ACC112 (cell line): Measurements from ENCODE around the gene HUNK.

Experiments used
- H2AFZ ChIP-seq: fragments of 200-600 bp; sonication (generic); one replicate; pipeline ENCODE4 v1.6.0; 2017; ENCODE audit warnings: antibody characterized with exemption, low read length; ENCODE audit not compliant: unreplicated experiment
- H3K27ac ChIP-seq: fragments of 200-600 bp; sonication (generic); 2 replicates; pipeline ENCODE4 v1.5.1; 2014; ENCODE audit warnings: low read depth, mild to moderate bottlenecking, antibody characterized with exemption, low read length, moderate library complexity
- H3K27me3 ChIP-seq: fragments of 200-600 bp; sonication (generic); 2 replicates; pipeline ENCODE4 v1.6.1; 2014; ENCODE audit warnings: mild to moderate bottlenecking, antibody characterized with exemption, low read length, moderate library complexity, mixed read lengths; ENCODE audit not compliant: insufficient read depth
- H3K36me3 ChIP-seq: fragments of 200-600 bp; sonication (generic); 2 replicates; pipeline ENCODE4 v1.6.1; 2016; ENCODE audit warnings: mild to moderate bottlenecking, antibody characterized with exemption, low read length, moderate library complexity, mixed read lengths; ENCODE audit not compliant: insufficient read depth
- H3K4me1 ChIP-seq: fragments of 200-600 bp; sonication (generic); one replicate; pipeline ENCODE4 v1.6.1; 2016; ENCODE audit warnings: low read length, mixed read lengths; ENCODE audit not compliant: insufficient read depth, unreplicated experiment, control insufficient read depth
- H3K4me3 ChIP-seq: fragments of 200-600 bp; sonication (generic); 2 replicates; pipeline ENCODE4 v1.5.1; 2014; ENCODE audit warnings: mild to moderate bottlenecking, low read depth, low read length
- H3K79me2 ChIP-seq: fragments of 200-600 bp; sonication (generic); one replicate; pipeline ENCODE4 v1.6.0; 2016; ENCODE audit warnings: low read length; ENCODE audit not compliant: control insufficient read depth, unreplicated experiment, insufficient read depth

Gene HUNK

DNA sequence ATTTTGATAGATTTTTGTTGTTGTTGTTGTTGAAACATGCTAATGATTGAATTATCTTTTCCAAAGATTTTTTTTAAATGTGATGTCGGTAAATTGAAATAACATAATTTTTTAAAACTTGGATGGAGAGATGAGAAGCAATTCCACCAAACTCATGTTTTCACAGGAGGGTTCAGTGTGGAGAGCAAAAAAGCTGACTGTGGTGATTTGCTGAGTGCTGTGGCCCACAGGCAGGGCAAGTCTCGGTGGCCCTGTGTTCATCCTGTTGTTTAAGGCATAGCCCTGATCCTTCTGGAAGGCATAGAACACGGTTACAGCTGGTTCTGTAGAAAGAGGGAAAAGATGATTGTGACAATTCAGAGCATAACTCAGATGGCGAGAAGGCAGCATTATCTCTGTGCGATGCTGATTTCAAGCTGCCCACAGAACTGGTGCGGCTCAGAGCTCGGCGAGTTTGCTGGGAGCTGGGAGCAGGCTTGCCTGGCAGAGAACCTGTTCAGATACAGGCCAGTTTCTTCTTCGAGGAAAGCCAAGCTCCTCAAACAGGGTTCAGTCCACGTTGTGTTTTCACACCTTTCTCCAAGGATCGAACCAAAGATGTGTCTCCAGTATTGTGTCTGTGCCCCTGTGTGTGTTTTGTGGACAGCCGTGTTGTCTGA is 127.1 kb downstream of the HUNK start:
- Histone ChIP-seq H3K27me3 (no peaks in the 10 kb centered on the region), H3K79me2 (no peaks in the 10 kb centered on the region)

DNA sequence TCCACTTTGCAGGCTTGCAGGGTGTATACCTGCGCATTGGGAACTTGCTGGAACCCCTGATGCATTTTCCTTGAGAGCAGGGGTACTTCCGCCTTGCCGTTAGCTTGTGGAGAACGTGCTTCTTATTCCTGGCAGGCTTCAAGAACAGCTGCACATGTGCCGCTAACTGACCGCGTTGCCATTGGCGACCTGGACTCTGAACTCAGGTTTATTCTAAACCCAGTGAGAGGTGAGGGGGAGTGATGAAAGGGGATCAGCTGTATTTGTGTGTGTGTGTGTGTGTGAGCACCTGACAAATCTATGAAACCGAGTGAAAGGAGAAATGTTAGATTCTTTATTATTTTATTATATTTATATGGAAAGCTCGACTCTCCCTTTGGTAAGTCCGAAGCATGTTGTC is 128.6 kb downstream of the HUNK start:
- Histone ChIP-seq H2AFZ (no peak overlapping the region), H3K27me3 (no peaks in the 10 kb centered on the region), H3K4me3 (no peak overlapping the region), H3K4me1 (no peaks in the 10 kb centered on the region), H3K79me2 (no peaks in the 10 kb centered on the region), H3K36me3 (no peaks in the 10 kb centered on the region), H3K27ac (no peak overlapping the region)

More for the DNA sequence above, 127.1 kb downstream of the HUNK start:
- Histone ChIP-seq H2AFZ (no peak overlapping the region), H3K27ac (no peak overlapping the region), H3K4me1 (no peaks in the 10 kb centered on the region), H3K36me3 (no peaks in the 10 kb centered on the region), H3K4me3 (no peak overlapping the region)

DNA sequence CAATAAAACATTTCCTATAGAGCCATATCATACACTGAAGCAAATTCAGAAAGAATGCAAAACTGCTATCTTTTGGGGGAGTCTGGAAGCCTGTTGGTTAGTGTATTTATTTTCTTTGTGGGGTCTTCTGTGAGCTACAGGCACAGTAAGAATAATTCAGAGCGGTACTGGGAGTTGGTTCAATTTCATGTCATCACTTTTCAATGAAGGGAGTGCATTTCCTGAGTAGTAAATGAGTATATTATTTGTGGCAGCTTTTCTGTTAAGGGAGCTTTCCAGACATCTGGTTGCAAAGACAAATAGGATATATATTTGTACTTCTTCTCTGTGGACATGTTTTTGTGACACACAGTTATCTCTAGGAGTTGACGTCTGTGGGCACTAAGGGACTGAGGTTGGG is 130.6 kb downstream of the HUNK start:
- H3K27ac ChIP-seq = no peak overlapping the region
- H3K27me3 ChIP-seq = no peaks in the 10 kb centered on the region
- no peak overlapping the region for H3K4me3 ChIP-seq
- no peak overlapping the region for H2AFZ ChIP-seq
- H3K4me1 ChIP-seq = no peaks in the 10 kb centered on the region
- no peaks in the 10 kb centered on the region for H3K79me2 ChIP-seq
- no peaks in the 10 kb centered on the region for H3K36me3 ChIP-seq

DNA sequence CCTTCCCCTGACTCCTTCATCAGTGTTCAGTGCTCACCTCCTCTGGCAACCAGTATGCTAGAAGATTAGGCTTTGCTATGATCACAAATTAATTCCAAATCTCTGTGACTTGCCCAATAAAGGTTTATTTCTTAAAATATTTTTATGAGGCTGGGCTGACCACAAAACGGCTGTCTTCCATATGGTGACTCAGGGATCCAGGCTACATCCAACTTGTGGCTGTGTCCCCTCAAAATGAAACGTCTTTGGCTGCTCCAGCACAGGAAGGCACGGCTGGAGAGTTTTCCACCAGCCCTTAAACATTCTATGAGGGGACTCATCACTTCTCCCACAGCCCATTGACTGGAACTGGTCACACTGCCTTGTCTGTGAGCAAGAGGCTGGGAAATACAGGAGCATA is 131.5 kb downstream of the HUNK start:
- Histone ChIP-seq H2AFZ (no peak overlapping the region), H3K79me2 (no peaks in the 10 kb centered on the region), H3K27me3 (no peaks in the 10 kb centered on the region), H3K36me3 (no peaks in the 10 kb centered on the region), H3K27ac (no peak overlapping the region), H3K4me3 (no peak overlapping the region), H3K4me1 (no peaks in the 10 kb centered on the region)

DNA sequence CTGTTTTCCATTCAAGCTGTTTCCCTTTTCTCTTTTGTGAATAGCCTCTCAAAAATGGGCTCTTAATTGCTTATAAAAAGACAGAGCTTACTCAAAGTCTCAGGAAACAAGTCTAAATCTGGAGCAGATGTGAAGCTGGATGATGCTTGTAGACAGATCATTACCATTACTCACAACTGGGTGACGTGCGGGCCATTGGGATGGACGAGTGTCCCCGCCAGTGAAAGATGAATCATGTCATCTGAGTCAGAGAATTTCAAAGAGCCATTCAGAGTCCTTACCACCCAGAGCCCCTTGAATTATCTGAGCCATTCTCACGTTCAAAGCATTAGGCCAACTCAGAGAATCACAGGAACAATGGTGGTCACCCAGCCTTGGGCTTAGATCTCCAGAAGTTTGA is 134.6 kb downstream of the HUNK start:
- H3K4me3 ChIP-seq = no peak overlapping the region
- no peaks in the 10 kb centered on the region for H3K4me1 ChIP-seq
- no peak overlapping the region for H2AFZ ChIP-seq
- no peak overlapping the region for H3K27ac ChIP-seq
- H3K27me3 ChIP-seq = no peaks in the 10 kb centered on the region
- no peaks in the 10 kb centered on the region for H3K36me3 ChIP-seq
- H3K79me2 ChIP-seq = no peaks in the 10 kb centered on the region

DNA sequence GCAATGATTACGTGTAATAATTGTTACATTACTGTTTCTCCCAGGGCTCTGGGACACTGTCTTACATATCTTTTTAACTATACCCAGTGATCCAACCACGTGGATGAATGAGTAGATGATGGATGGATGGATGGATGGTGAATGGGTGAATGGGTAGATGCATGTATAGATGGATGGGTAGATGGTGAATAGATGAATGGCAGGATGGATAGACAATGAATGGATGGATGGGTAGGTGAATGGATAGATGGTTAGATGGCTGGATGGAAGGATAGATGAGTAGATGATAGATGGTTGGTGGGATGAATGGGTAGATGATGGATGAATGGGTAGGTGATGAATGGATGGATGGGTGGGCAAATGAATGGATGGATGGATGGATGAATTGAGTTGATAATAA is 135.9 kb downstream of the HUNK start:
- no peak overlapping the region for H3K27ac ChIP-seq

DNA sequence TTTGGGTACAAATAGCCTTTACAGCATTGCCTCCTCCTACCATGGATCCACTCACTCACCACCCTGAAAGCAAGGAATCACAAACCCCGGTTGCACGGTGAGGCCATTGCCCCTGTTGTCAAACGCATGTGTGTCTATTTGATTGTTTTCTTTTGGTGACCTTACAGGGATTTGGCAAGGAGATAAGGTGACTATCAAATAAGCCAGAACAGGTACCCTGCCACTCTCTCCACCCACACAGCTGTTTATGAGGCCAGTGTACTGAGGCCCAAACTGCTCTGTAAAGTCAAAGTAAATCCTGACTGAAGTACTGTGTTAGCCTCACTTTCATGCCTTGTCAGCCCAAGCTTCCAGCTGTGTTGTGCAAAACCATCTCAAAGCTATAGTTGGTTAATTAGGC is 136.4 kb downstream of the HUNK start:
- Histone ChIP-seq H3K4me1 (no peaks in the 10 kb centered on the region), H3K4me3 (no peak overlapping the region), H2AFZ (no peak overlapping the region), H3K79me2 (no peaks in the 10 kb centered on the region), H3K36me3 (no peaks in the 10 kb centered on the region), H3K27ac (no peak overlapping the region), H3K27me3 (no peaks in the 10 kb centered on the region)

More for the DNA sequence above, 135.9 kb downstream of the HUNK start:
- Histone ChIP-seq H3K4me3 (no peak overlapping the region), H3K36me3 (no peaks in the 10 kb centered on the region), H3K27me3 (no peaks in the 10 kb centered on the region), H2AFZ (no peak overlapping the region), H3K4me1 (no peaks in the 10 kb centered on the region), H3K79me2 (no peaks in the 10 kb centered on the region)

DNA sequence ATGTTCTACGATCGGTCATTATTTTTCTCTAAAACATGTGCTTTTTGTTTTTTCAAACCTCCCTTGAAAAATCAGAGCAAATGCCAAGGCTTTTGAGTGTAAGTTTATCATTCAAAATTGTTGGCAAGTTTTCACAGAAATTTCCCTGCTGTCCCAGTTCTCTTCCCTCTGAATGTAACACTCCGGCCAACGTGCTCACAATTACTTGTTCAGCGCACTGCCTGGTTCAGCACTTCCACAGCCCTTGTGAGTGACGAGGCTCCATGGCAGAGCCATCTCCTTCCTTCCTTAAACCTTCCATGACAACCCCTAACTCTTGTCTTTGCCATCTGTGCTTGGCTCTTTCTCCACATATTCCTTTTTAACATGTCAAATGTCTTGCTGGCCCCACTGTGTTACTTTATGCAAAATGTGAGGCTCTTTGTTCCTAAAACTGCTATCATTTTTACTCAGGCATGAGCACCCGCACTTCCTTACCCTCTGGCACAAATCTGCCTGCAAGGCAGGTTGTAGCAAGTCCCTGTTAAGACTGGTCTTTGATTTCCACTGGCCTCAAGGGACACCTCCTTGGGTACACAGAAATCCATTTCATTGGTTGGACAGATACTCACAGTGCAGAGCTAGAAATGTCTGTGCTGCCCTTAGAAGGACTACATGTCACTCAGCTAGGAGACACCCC is 142.8 kb downstream of the HUNK start:
- H3K27me3 ChIP-seq = no peaks in the 10 kb centered on the region
- H3K27ac ChIP-seq = no peak overlapping the region
- no peaks in the 10 kb centered on the region for H3K79me2 ChIP-seq
- no peaks in the 10 kb centered on the region for H3K36me3 ChIP-seq
- no peak overlapping the region for H2AFZ ChIP-seq
- H3K4me1 ChIP-seq = no peaks in the 10 kb centered on the region
- H3K4me3 ChIP-seq = no peak overlapping the region

DNA sequence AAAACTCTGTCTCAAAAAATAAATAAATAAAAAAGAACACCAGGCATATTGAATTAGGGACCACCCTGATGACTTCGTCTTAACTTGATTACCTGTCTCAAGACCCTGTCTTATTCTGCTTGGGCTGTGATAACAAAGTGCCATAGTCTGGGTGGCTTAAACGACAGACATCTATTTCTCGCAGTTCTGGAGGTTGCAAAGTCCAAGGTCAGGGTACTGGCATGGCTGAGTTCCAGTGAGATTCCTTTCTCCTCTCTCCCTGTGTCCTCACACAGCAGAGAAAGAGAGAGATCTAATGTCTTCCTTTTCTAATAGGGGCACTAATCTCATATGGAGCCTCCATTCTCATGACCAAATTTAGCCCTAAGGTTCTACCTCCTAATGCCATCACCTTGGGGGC is 145.6 kb downstream of the HUNK start:
- H3K27ac ChIP-seq = no peak overlapping the region
- H3K27me3 ChIP-seq = no peaks in the 10 kb centered on the region
- no peaks in the 10 kb centered on the region for H3K36me3 ChIP-seq
- H3K4me1 ChIP-seq = no peaks in the 10 kb centered on the region
- no peak overlapping the region for H2AFZ ChIP-seq
- H3K4me3 ChIP-seq = no peak overlapping the region
- no peaks in the 10 kb centered on the region for H3K79me2 ChIP-seq

DNA sequence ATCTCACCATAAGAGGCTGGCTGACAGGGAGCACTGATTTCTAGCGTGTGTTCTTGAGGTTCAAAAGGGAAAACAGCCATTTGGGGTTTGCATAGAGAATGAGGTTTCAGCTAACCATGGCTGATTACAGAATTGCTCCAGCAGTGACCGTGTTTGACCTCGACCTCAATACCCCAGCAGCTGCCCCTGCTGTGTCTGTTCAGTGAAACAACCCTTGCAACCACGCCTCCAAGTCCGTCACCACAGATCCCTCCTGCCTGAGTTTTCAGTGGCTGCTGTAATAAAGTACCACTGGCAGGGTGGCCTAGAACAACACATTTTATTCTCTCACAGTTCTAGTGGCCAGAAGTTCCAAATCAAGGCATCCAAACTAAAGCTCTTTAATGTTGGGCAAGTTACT is 147.7 kb downstream of the HUNK start:
- Histone ChIP-seq H3K27ac (no peak overlapping the region), H3K4me3 (no peak overlapping the region), H2AFZ (no peak overlapping the region), H3K27me3 (no peaks in the 10 kb centered on the region), H3K79me2 (no peaks in the 10 kb centered on the region), H3K36me3 (no peaks in the 10 kb centered on the region), H3K4me1 (no peaks in the 10 kb centered on the region)

DNA sequence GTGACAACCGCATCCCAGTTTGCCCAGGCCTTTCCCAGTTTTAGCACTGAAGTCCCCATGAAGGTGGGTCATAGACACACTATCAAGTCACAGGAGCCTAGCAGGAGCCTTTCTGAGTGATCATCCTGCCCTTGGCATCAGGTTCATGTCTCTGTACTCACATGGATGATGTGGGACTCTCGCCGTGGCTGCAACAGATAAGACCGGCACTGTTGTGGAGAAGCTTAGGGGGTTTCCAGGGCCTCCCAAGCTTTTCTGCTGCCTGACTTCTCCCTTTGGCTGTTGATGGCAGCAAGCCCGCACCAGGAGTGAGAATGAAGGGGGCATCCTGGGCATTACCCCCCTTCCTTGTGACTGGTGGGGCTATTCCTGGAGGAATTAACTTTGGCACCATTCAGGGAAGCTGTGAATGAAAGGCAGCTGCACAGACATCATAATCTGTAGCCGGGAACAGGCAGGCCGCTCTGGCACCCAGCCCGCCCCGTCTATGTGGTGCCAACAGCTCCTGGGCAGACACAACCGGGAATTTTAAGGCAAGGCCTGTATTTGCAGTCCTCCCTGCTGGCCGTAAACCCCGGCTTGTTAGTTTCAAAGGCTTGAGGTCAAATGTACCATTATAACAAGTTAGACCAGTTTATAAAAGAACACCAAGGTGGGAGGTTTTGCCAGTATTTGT is 148.6 kb downstream of the HUNK start:
- H3K27me3 ChIP-seq = no peaks in the 10 kb centered on the region
- no peak overlapping the region for H3K4me3 ChIP-seq
- H3K4me1 ChIP-seq = no peaks in the 10 kb centered on the region
- H3K79me2 ChIP-seq = no peaks in the 10 kb centered on the region
- H2AFZ ChIP-seq = no peak overlapping the region
- no peak overlapping the region for H3K27ac ChIP-seq
- H3K36me3 ChIP-seq = no peaks in the 10 kb centered on the region
